K562 (cell line): Measurements from ENCODE around the gene PGPEP1. TPM values are rescaled to one million over a fixed set of nuclear protein-coding genes. Genes with fewer than 3 reads are reported as not detected.
A peak's percentile ranks its signal among the peaks of the same experiment; 100 is the strongest.

Experiments
- AFF4 ChIP-seq: sonication (generic); formaldehyde crosslinking; IDR thresholded peaks from 2 replicates; pipeline ENCODE4 v1.8.0; 2023; ENCODE audit warnings: mild to moderate bottlenecking, missing genetic modification reagents
- ARHGAP35 ChIP-seq: fragments of 450-650 bp; IDR thresholded peaks from 2 replicates; pipeline ENCODE4 v1.6.1; 2018; ENCODE audit not compliant: partially characterized antibody
- CTCF ChIP-seq, 3 experiments: IDR thresholded peaks in 2 of 3; conservative IDR thresholded peaks in 1 of 3; 2 replicates each; pipeline ENCODE4 v1.5.1; 2011 to 2012; ENCODE audit warnings: low read length in 3 of 3, mild to moderate bottlenecking in 3 of 3, control low read depth in 2 of 3, improper control_type of control experiment in 1 of 3, inconsistent platforms in 1 of 3, low read depth in 1 of 3, mixed read lengths in 1 of 3, moderate library complexity in 1 of 3; ENCODE audit not compliant: insufficient read depth in 2 of 3
- EP300 ChIP-seq: IDR thresholded peaks from 2 replicates; pipeline ENCODE4 v1.6.1; 2012; ENCODE audit warnings: low read length, improper control_type of control experiment
- JUND ChIP-seq, 2 experiments: IDR thresholded peaks; 2 replicates in 1 of 2; 3 replicates in 1 of 2; pipeline ENCODE4 v1.6.1; 2011; ENCODE audit warnings: borderline replicate concordance in 2 of 2, low read depth in 2 of 2, low read length in 2 of 2, improper control_type of control experiment in 1 of 2, missing biosample characterization in 1 of 2, missing genetic modification characterization in 1 of 2, missing genetic modification reagents in 1 of 2
- KLF16 ChIP-seq: IDR thresholded peaks from 2 replicates; pipeline ENCODE4 v1.6.1; 2016; ENCODE audit warnings: antibody characterized with exemption
- RNF2 ChIP-seq: sonication (generic); IDR thresholded peaks from 2 replicates; pipeline ENCODE4 v1.6.1; 2016
- SETDB1 ChIP-seq: IDR thresholded peaks from one replicate; pipeline ENCODE4 v1.6.1; 2012; ENCODE audit warnings: low read length, control low read depth, inconsistent platforms
- SMAD1 ChIP-seq: fragments of 150-350 bp; IDR thresholded peaks from 2 replicates; pipeline ENCODE4 v1.6.1; 2014; ENCODE audit warnings: low read length, low read depth; ENCODE audit not compliant: partially characterized antibody
- ZNF586 ChIP-seq: fragments of 450-650 bp; formaldehyde crosslinking; conservative IDR thresholded peaks from 2 replicates; pipeline ENCODE4 v1.4.0; 2020; ENCODE audit warnings: mild to moderate bottlenecking, moderate library complexity
- ZSCAN32 ChIP-seq: fragments of 450-650 bp; formaldehyde crosslinking; IDR thresholded peaks from 2 replicates; pipeline ENCODE4 v1.4.0; 2020; ENCODE audit warnings: mild to moderate bottlenecking, moderate library complexity
- polyA plus RNA-seq, 8 experiments: library from polyadenylated mRNA; depleted of rRNA in 4 of 8; stranded (reverse) in 5 of 8; unstranded in 3 of 8; fragments of >200 nt; fragmentation: Nextera tagmentation in 2 of 8; fragmentation: Illumina TruSeq in 1 of 8; extraction: Ambion mirVana in 2 of 8; extraction: Trizol in 1 of 8; gene quantifications; 2 replicates each; pipeline versions ENCODE4 v1.2.1 to v1.2.3, GENCODE V29; 2011 to 2014; ENCODE audit warnings: inconsistent platforms in 1 of 8, missing spikeins in 1 of 8
- total RNA-seq, 7 experiments: library from RNA; depleted of rRNA in 6 of 7; stranded (reverse); fragments of >200 nt in 6 of 7; fragmentation: Illumina TruSeq in 2 of 7; extraction: Trizol in 2 of 7; gene quantifications; 2 replicates each; pipeline versions ENCODE4 v1.2.1 to v1.2.3, GENCODE V29; 2011 to 2021; ENCODE audit warnings: low replicate concordance in 1 of 7
- TF ChIP-seq, protein P1 (sequence below), 2 experiments: fragments of 450-650 bp; IDR thresholded peaks; 2 replicates each; pipeline ENCODE4 v1.6.1; 2016; ENCODE audit warnings: mild to moderate bottlenecking in 2 of 2, borderline replicate concordance in 1 of 2, low read depth in 1 of 2, moderate library complexity in 1 of 2

PGPEP1 gene
- total and polyA plus RNA-seq, 9 of the 15 experiments (the other 6 are each of a cell fraction or from before 2014, with no cell fraction given): 10.0 to 69.6 (median 33.5) TPM

DNA sequence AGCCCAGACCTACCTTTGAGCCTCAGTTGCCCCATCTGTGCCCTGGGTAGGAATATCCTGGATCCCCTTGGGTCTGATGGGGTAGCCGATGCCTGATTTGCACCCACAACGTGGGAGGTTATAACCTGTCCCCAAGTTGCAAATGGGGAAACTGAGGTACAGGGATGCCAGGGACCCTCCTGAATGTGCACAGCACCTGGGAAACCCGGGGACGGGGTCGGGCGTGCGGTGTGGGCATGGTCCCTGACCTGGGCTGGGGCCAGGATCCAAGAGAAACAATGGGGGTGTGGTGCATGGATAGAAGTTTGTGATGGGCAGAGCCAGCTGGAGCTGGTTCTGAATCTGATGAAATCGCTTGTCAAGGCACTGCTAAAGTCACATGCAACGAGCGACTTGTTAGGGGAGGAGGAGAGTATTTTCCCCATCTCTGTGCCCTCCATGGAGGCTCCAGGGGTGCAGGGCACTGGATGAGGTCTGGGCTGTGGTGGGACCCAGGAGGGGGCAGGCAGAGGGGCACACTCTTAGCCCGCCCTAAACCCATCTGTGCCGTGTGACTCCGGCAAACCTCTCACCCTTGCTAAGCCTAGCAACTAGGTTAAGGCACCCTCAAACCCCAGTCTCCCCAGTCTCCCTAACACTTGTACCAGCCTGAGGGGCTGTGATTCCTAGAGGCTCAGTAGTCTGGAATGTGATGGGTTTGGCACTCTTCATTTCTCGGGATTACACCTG, 46.3 kb downstream of the PGPEP1 start (continued):
- TF ChIP-seq JUND (IDR thresholded peaks at IDR 0.05; ENCODE audit: borderline replicate concordance, low read depth, low read length) (0 out of 2 replicates have a peak, but pooled peaks have one; percentile 17), JUND (tag; IDR thresholded peaks at IDR 0.05; ENCODE audit: borderline replicate concordance, low read depth, low read length) (no peak), CTCF (IDR thresholded peaks at IDR 0.05 in 2 of 3, conservative IDR thresholded peaks at IDR 0.05 in 1 of 3; ENCODE audit: insufficient read depth in 2 of 3, low read depth in 1 of 3, low read length in 3 of 3) (no peak), EP300 (peak; percentile 26; the same call in 1 of the 2 replicates), RNF2 (no peak), AFF4 (CRISPR knock-in tag) (0 out of 2 replicates have a peak, but pooled peaks have one; percentile 65), SETDB1 (no peak), SMAD1 (peak; percentile 71), ZNF586 (CRISPR knock-in tag) (no peak), KLF16 (no peak), ZSCAN32 (CRISPR knock-in tag) (0 out of 2 replicates have a peak, but pooled peaks have one; percentile 21), ARHGAP35 (no peak)
- TF ChIP-seq, protein P1, sequence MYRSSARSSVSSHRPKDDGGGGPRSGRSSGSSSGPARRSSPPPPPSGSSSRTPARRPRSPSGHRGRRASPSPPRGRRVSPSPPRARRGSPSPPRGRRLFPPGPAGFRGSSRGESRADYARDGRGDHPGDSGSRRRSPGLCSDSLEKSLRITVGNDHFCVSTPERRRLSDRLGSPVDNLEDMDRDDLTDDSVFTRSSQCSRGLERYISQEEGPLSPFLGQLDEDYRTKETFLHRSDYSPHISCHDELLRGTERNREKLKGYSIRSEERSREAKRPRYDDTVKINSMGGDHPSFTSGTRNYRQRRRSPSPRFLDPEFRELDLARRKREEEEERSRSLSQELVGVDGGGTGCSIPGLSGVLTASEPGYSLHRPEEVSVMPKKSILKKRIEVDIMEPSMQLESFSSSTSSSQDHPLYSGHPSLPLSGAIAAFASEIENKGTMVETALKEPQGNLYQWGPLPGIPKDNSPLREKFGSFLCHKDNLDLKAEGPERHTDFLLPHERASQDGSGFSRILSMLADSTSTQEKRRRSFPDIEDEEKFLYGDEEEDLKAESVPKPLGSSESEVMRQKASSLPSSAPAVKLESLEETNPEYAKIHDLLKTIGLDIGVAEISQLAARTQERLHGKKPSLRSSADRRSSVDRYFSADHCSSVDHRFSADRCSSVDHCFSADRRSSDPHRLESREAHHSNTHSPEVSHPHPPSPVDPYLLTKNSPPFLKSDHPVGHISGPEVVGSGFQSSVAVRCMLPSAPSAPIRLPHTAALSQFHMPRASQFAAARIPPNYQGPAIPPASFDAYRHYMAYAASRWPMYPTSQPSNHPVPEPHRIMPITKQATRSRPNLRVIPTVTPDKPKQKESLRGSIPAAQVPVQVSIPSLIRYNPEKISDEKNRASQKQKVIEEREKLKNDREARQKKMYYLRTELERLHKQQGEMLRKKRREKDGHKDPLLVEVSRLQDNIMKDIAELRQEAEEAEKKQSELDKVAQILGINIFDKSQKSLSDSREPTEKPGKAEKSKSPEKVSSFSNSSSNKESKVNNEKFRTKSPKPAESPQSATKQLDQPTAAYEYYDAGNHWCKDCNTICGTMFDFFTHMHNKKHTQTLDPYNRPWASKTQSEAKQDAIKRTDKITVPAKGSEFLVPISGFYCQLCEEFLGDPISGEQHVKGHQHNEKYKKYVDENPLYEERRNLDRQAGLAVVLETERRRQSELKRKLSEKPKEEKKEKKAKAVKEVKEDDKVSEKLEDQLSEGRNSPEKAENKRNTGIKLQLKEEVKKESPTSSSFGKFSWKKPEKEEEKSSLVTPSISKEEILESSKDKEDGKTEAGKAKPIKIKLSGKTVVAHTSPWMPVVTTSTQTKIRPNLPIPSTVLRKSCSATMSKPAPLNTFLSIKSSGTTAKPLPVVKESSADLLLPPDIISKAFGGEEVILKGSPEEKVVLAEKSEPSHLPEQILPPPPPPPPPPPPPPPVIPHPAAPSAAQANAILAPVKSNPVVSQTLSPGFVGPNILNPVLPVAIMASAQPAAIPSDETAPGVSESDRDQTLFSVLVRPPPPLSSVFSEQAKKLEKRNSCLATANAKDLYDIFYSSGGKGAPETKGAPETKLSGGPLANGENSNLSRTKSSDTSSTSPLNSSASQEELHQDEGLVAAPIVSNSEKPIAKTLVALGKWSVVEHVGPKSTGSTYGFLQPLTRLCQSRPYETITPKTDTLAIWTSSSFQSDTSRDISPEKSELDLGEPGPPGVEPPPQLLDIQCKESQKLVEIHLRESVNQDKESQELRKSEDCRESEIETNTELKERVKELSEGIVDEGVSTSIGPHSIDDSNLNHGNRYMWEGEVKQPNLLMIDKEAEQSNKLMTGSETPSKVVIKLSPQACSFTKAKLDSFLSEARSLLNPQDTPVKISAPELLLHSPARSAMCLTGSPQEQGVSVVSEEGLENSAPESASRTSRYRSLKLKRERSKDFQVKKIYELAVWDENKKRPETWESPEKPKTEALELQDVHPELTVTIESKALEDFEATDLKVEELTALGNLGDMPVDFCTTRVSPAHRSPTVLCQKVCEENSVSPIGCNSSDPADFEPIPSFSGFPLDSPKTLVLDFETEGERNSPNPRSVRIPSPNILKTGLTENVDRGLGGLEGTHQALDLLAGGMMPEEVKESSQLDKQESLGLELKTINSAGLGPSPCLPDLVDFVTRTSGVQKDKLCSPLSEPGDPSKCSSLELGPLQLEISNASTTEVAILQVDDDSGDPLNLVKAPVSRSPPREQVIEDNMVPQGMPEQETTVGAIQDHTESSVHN (IDR thresholded peaks at IDR 0.05; ENCODE audit: borderline replicate concordance in 1 of 2, low read depth in 1 of 2): no peak
